Psoas muscle (tissue), 8 donors: Measurements from ENCODE around the gene HIRA. TPM values are rescaled to one million over a fixed set of nuclear protein-coding genes. Genes with fewer than 3 reads are reported as not detected.

ENCODE experiments used
- ATAC-seq, 4 donors: fragments of 200-7000 bp; cut with Tn5 transposase; one replicate each; pipeline ENCODE4 v1.9.1; 2020; ENCODE audit warnings: moderate library complexity in 3 of 4, mild to moderate bottlenecking in 2 of 4
- DNase-seq, 2 donors: peaks; one replicate each; pipeline ENCODE4 v3.0.0-alpha.2; 2020
- H3K27ac ChIP-seq: fragments of 200-600 bp; one replicate; pipeline ENCODE4 v1.8.0; 2022
- H3K27me3 ChIP-seq, 3 donors: fragments of 200-600 bp in 1 of 3; one replicate each; pipeline versions ENCODE4 v1.6.1 to v1.8.0; 2013 to 2022; ENCODE audit warnings: low read length in 2 of 3, mild to moderate bottlenecking in 2 of 3, moderate library complexity in 1 of 3; ENCODE audit not compliant: insufficient read depth in 3 of 3
- H3K36me3 ChIP-seq, 2 donors: fragments of 200-600 bp in 1 of 2; one replicate each; pipeline versions ENCODE4 v1.6.1 to v1.8.0; 2013 to 2022; ENCODE audit warnings: low read depth in 1 of 2, mild to moderate bottlenecking in 1 of 2, moderate library complexity in 1 of 2; ENCODE audit not compliant: insufficient read depth in 1 of 2
- H3K4me1 ChIP-seq: fragments of 200-600 bp; one replicate; pipeline ENCODE4 v1.8.0; 2022
- H3K4me3 ChIP-seq: fragments of 200-600 bp; one replicate; pipeline ENCODE4 v1.8.0; 2022; ENCODE audit warnings: mild to moderate bottlenecking
- H3K9me3 ChIP-seq: fragments of 200-600 bp; one replicate; pipeline ENCODE4 v1.8.0; 2022
- whole genome bisulfite sequencing, 3 donors: extraction: QIAGEN DNeasy Blood & Tissue Kit; methylation state at CpG; one replicate each; pipeline versions ENCODE4 v1.1.6 to v1.1.7; 2013; 5-methylcytosine and 5-hydroxymethylcytosine counted together
- intact Hi-C, 2 donors: fragments of 100-400 bp; cut with DNase I; formaldehyde crosslinking; loops; one replicate each; pipeline versions ENCODE4 v1.11.0 to v1.14.2; 2022
- polyA plus RNA-seq, 3 donors: library from polyadenylated mRNA; stranded (reverse); fragments of 200-250 nt; gene quantifications; one replicate each; pipeline ENCODE4 v1.2.3, GENCODE V29; 2013
- total RNA-seq, 4 donors: library from RNA; stranded (reverse); fragmentation: NEBNext Ultra II Directional in 2 of 4; extraction: Animal tissue kit (Norgen Biotek cat#: 25700) in 2 of 4; gene quantifications; one replicate each; pipeline versions ENCODE4 v1.2.1 to v1.2.4, GENCODE V29; 2021 to 2023
- TF ChIP-seq, protein P1 (sequence below): fragments of 200-600 bp; IDR thresholded peaks from one replicate; pipeline ENCODE4 v1.8.0; 2022; ENCODE audit warnings: antibody characterized with exemption
- donor health status: healthy with polysubstance abuse.
- donor health status: DM: no; HTN: no; CAD: no; lungs with moderate emphysema.
- donor health status: Bipolar disorder and iron deficiency.
- donor health status: healthy.
- donor health status: DM: yes; HTN: yes; CAD: no.
- donor health status: DM: no; HTN: no; CAD: no.
- donor health status: DM: no; HTN: no; CAD: no.
- donor health status: DM: yes; HTN: yes; CAD: no.

HIRA gene
- total and polyA plus RNA-seq, 7 donors, result 12.3 to 32.7 (median 17.2) TPM

DNA sequence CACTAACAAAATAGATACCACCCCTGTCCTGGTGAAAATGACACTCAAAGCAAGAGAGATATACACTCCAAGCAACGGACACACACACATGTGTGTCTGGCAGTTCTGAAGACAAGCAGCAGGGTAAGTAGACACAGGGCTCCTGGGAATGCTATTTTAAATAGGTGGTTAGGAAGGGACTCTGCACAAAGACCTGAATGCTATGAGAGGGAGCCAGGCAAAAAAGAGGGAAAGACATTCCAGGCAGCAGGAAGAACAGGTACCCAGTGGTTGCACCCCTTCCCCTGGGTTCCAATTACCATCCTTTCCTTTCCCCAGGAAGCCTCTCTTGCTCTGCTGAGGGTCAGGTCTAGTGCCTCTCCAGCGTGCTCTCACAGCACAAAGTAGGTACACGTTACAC is 44.5 kb upstream of the HIRA start:
- intact Hi-C loops, result loop anchor here (5.0 to 10.0 kb wide), 2 partner anchors 34 to 181 kb away; partner anchors contain the start of gene CLTCL1 (in 1 of the 2)
- peak overlapping the region; percentile 97 for H3K27ac ChIP-seq
- no peaks in the 10 kb centered on the region for H3K27me3 ChIP-seq
- no peaks in the 10 kb centered on the region for H3K9me3 ChIP-seq
- DNase-seq (no peak), ATAC-seq (no peak)
- WGBS, 3 donors, result 60 to 76% (median 69%) methylated on average over 3 of the region's 3 CpGs
- peaks cover 52% of the 10 kb centered on the region for H3K4me1 ChIP-seq
- peaks cover 6 to 46% of the 10 kb centered on the region in 2 donors for H3K36me3 ChIP-seq
- H3K4me3 ChIP-seq, result no peak overlapping the region
- TF ChIP-seq, protein P1, sequence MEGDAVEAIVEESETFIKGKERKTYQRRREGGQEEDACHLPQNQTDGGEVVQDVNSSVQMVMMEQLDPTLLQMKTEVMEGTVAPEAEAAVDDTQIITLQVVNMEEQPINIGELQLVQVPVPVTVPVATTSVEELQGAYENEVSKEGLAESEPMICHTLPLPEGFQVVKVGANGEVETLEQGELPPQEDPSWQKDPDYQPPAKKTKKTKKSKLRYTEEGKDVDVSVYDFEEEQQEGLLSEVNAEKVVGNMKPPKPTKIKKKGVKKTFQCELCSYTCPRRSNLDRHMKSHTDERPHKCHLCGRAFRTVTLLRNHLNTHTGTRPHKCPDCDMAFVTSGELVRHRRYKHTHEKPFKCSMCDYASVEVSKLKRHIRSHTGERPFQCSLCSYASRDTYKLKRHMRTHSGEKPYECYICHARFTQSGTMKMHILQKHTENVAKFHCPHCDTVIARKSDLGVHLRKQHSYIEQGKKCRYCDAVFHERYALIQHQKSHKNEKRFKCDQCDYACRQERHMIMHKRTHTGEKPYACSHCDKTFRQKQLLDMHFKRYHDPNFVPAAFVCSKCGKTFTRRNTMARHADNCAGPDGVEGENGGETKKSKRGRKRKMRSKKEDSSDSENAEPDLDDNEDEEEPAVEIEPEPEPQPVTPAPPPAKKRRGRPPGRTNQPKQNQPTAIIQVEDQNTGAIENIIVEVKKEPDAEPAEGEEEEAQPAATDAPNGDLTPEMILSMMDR, result no peak

GRCh38 chr22:19473578-19473977 is 42.0 kb upstream of the HIRA start:
- intact Hi-C loops, result loop anchor here in 1 of 2 donors (10.0 kb wide), 1 partner anchor 179 kb away; the partner anchor contains the start of gene CLTCL1
- Histone ChIP-seq H3K36me3 (peaks cover 13 to 70% of the 10 kb centered on the region in 2 donors), H3K4me1 (peaks cover 46% of the 10 kb centered on the region), H3K9me3 (no peaks in the 10 kb centered on the region), H3K27ac (peak overlapping the region; percentile 54), H3K27me3 (no peaks in the 10 kb centered on the region), H3K4me3 (no peak overlapping the region)
- TF ChIP-seq, protein P1, result peak; percentile 20
- ATAC-seq (peak; percentile 84 to 92 (median 86)), DNase-seq (peak; percentile 67 to 89)
- 45 to 71% (median 61%) methylated on average over 3 of the region's 3 CpGs for WGBS, 3 donors

DNA sequence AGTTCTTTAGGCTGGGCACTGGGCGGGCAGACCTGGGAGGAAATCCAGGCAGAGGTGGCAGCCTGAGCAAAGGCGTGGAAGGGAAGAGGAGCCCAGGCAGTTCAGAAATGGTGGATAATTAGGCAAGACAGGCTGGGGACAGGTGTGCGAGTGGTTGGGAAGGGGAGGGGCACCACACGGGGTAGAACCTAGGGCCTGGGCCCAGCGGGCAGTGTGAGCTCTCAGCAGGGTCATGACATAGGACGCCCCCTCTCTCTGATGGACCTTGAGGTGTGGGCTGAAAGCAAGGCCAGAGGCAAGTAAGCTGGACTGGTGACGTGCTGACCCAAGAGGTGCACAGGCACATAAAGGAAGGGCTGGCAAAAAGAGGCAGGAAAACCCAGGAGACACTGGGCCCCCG is 40.7 kb upstream of the HIRA start:
- peaks cover 40% of the 10 kb centered on the region for H3K4me1 ChIP-seq
- H3K27ac ChIP-seq, result no peak overlapping the region
- intact Hi-C loops, result loop anchor here in 1 of 2 donors (10.0 kb wide), 1 partner anchor 177 kb away; the partner anchor contains the start of gene CLTCL1
- TF ChIP-seq, protein P1, result no peak
- H3K9me3 ChIP-seq, result no peaks in the 10 kb centered on the region
- no peak overlapping the region for H3K4me3 ChIP-seq
- 84 to 93% (median 89%) methylated on average over 8 of the region's 8 CpGs for WGBS, 3 donors
- H3K36me3 ChIP-seq, result peaks cover 20 to 84% of the 10 kb centered on the region in 2 donors
- ATAC-seq (no peak), DNase-seq (no peak)
- no peaks in the 10 kb centered on the region for H3K27me3 ChIP-seq

GRCh38 chr22:19471572-19471971 is 40.0 kb upstream of the HIRA start:
- DNase-seq, result no peak
- peaks cover 25 to 90% of the 10 kb centered on the region in 2 donors for H3K36me3 ChIP-seq
- TF ChIP-seq, protein P1, result no peak
- no peak for ATAC-seq
- no peaks in the 10 kb centered on the region for H3K27me3 ChIP-seq
- H3K4me3 ChIP-seq, result no peak overlapping the region
- H3K27ac ChIP-seq, result no peak overlapping the region
- intact Hi-C loops, result loop anchor here in 1 of 2 donors (10.0 kb wide), 1 partner anchor 177 kb away; the partner anchor contains the start of gene CLTCL1
- 87 to 92% (median 90%) methylated on average over 11 of the region's 11 CpGs for WGBS, 3 donors
- no peaks in the 10 kb centered on the region for H3K9me3 ChIP-seq
- peaks cover 33% of the 10 kb centered on the region for H3K4me1 ChIP-seq

DNA sequence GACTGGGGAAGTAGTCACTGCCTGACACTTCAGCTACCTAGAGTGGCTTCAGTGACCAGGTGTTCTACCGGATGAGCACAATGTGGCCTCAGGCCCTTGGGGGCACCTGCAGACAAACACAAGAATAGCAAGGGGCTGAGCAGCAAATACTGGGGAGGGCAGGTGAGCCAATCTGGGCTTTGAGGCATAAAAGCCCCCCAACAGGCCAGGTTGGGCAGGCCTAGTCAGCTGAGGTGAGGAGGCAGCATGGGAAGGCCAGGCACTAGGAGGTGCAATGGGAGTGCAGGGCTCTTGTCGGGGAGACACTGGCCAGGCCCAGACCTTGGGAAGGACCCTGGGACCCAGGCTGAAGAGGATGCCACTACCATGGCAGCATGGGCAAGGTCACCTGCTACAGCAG is 38.5 kb upstream of the HIRA start:
- no peaks in the 10 kb centered on the region for H3K27me3 ChIP-seq
- TF ChIP-seq, protein P1, result no peak
- H3K36me3 ChIP-seq, result peaks cover 25 to 100% of the 10 kb centered on the region in 2 donors
- ATAC-seq (no peak), DNase-seq (no peak)
- H3K27ac ChIP-seq, result no peak overlapping the region
- intact Hi-C loops, result loop anchor here in 1 of 2 donors (10.0 kb wide), 1 partner anchor 175 kb away; the partner anchor contains the start of gene CLTCL1
- H3K4me1 ChIP-seq, result peaks cover 20% of the 10 kb centered on the region
- H3K4me3 ChIP-seq, result no peak overlapping the region
- 89 to 97% (median 96%) methylated on average over 2 of the region's 2 CpGs for WGBS, 3 donors
- no peaks in the 10 kb centered on the region for H3K9me3 ChIP-seq
